OCI-LY7 (cell line): ENCODE measurements around the gene GABRD. TPM values are rescaled to one million over a fixed set of nuclear protein-coding genes. Genes with fewer than 3 reads are reported as not detected.

Source experiments
- BruUV-seq: library from RNA; stranded (reverse); fragments of 400-500 nt; replicated peaks from 2 replicates; lab custom pipeline; 2021; lab: Mats Ljungman, UMichigan
- CTCF ChIA-PET: fragments of 300-600 bp; sonication (Branson Sonifier 250); formaldehyde crosslinking; loops from one replicate; lab custom pipeline; 2022; ENCODE audit warnings: antibody characterized with exemption; ENCODE audit not compliant: unreplicated experiment; lab: Charles Lee
- POLR2A ChIA-PET: fragments of 300-600 bp; sonication (Branson Sonifier 250); formaldehyde crosslinking; loops from one replicate; lab custom pipeline; 2022; ENCODE audit warnings: antibody characterized with exemption; lab: Charles Lee
- DNase-seq: peaks from one replicate; pipeline ENCODE4 v3.0.0-alpha.2; 2015; ENCODE audit warnings: low spot score
- H2AFZ ChIP-seq: fragments of 200-600 bp; sonication (generic), shearing (Covaris generic); 2 replicates; pipeline ENCODE4 v1.6.1; 2014; ENCODE audit warnings: mild to moderate bottlenecking, antibody characterized with exemption, low read length, moderate library complexity
- H3K27ac ChIP-seq: fragments of 200-600 bp; sonication (generic); 2 replicates; pipeline ENCODE4 v1.5.1; 2014; ENCODE audit warnings: mixed run types, low read depth, mild to moderate bottlenecking, moderate library complexity, low read length, inconsistent platforms; ENCODE audit not compliant: poor library complexity, severe bottlenecking
- H3K36me3 ChIP-seq: fragments of 200-600 bp; sonication (generic); 2 replicates; pipeline ENCODE4 v1.6.1; 2014; ENCODE audit warnings: mild to moderate bottlenecking, antibody characterized with exemption, low read length, moderate library complexity, mixed read lengths; ENCODE audit not compliant: insufficient read depth
- H3K4me1 ChIP-seq: fragments of 200-600 bp; sonication (generic); 2 replicates; pipeline ENCODE4 v1.5.1; 2014; ENCODE audit warnings: mild to moderate bottlenecking, low read length; ENCODE audit not compliant: insufficient read depth, poor library complexity, severe bottlenecking
- H3K4me2 ChIP-seq: fragments of 200-600 bp; sonication (generic); 2 replicates; pipeline ENCODE4 v1.6.1; 2014; ENCODE audit warnings: mild to moderate bottlenecking, low read length
- H3K4me3 ChIP-seq: fragments of 200-600 bp; sonication (generic); 2 replicates; pipeline ENCODE4 v1.5.1; 2014; ENCODE audit warnings: mild to moderate bottlenecking, low read depth, low read length; ENCODE audit not compliant: poor library complexity, severe bottlenecking
- H3K79me2 ChIP-seq: fragments of 200-600 bp; sonication (generic); 2 replicates; pipeline ENCODE4 v1.6.1; 2016; ENCODE audit warnings: low read depth, mild to moderate bottlenecking, low read length, moderate library complexity, mixed read lengths; ENCODE audit not compliant: insufficient read depth
- H3K9me2 ChIP-seq: fragments of 200-600 bp; sonication (generic); 2 replicates; pipeline ENCODE4 v1.6.1; 2016; ENCODE audit warnings: mild to moderate bottlenecking, low read length, mixed read lengths; ENCODE audit not compliant: insufficient read depth
- H3K9me3 ChIP-seq: fragments of 200-600 bp; sonication (generic); 2 replicates; pipeline ENCODE4 v1.6.1; 2014; ENCODE audit warnings: mild to moderate bottlenecking, mixed run types, low read length, mixed read lengths
- H4K20me1 ChIP-seq: fragments of 200-600 bp; sonication (generic); 2 replicates; pipeline ENCODE4 v1.6.1; 2014; ENCODE audit warnings: mild to moderate bottlenecking, antibody characterized with exemption, low read length, moderate library complexity, mixed read lengths; ENCODE audit not compliant: insufficient read depth
- EZH2phosphoT487 ChIP-seq: fragments of 200-600 bp; sonication (generic); IDR thresholded peaks from 2 replicates; pipeline ENCODE4 v1.6.1; 2018; ENCODE audit warnings: low read depth, borderline replicate concordance, mild to moderate bottlenecking, mixed run types, antibody characterized with exemption, low read length, moderate library complexity, mixed read lengths
- intact Hi-C: fragments of 100-400 bp; cut with micrococcal nuclease; formaldehyde crosslinking; loops from one replicate; pipeline ENCODE4 v1.10.0; 2022; ENCODE audit not compliant: unreplicated experiment
- total RNA-seq, 2 experiments: library from RNA; depleted of rRNA in 1 of 2; stranded (reverse); fragments of >200 nt in 1 of 2; shearing (Covaris generic) in 1 of 2; gene quantifications; 2 replicates each; pipeline ENCODE4 v1.2.3, GENCODE V29; 2014 to 2022
- TF ChIP-seq, protein P1 (sequence below): fragments of 200-600 bp; sonication (generic); conservative IDR thresholded peaks from 2 replicates; pipeline ENCODE4 v1.5.1; 2014; ENCODE audit warnings: mild to moderate bottlenecking, antibody characterized with exemption, low read length, moderate library complexity, mixed read lengths

The GABRD gene
- total RNA-seq, 2 experiments from 2014 or later = not detected

DNA sequence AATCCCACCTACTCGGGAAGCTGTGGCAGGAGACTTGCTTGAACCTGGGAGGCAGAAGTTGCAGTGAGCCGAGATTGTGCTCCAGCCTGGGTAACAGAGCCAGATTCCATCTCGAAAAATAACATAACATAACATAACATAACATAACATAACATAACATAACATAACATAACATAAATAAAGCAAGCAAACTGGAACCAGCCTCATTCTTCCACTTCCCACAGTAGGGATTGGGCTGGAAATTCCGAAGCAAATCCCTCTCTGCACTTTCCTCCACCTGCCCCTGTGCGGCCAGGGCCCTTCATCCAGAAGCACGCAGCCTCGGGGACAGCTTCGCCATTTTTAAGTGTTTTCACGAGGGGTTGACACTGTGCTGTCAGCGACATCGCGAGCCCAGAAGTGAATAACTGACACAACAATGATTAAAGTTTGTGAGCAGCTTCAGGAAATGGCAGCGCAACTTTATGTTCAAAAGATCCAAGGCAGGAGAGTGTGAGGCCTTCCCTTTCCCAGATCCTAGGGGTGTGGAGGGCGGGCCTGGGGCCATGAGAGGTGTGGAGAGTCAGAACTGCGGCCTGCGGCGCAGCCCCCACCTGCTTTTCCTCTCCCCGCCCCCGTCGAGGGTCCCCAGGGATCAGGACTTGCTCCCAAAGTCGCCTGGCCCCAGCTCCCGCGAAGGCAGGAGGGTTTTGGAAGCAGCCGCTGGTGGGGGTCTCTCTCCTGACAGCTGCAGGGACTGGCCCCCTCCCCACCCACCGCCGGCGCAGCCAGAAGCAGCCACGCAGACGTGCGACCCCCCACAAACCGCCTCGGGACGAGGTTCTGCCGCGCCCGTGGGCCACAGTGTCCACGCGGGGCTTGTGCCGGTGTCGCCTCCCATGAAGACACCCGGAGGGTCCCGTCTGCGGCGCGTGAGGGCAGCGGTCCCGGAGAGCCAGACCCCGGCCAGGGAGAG is 651 bp upstream of the GABRD start:
- Histone ChIP-seq H4K20me1 (no peaks in the 10 kb centered on the region), H3K4me3 (no peak overlapping the region), H3K4me1 (no peaks in the 10 kb centered on the region), H2AFZ (no peak overlapping the region), H3K4me2 (no peak overlapping the region), H3K79me2 (no peaks in the 10 kb centered on the region), H3K27ac (no peak overlapping the region), H3K9me3 (no peaks in the 10 kb centered on the region), H3K36me3 (no peaks in the 10 kb centered on the region), H3K9me2 (no peaks in the 10 kb centered on the region)
- no TSS peak for BruUV-seq
- TF ChIP-seq, protein P1, sequence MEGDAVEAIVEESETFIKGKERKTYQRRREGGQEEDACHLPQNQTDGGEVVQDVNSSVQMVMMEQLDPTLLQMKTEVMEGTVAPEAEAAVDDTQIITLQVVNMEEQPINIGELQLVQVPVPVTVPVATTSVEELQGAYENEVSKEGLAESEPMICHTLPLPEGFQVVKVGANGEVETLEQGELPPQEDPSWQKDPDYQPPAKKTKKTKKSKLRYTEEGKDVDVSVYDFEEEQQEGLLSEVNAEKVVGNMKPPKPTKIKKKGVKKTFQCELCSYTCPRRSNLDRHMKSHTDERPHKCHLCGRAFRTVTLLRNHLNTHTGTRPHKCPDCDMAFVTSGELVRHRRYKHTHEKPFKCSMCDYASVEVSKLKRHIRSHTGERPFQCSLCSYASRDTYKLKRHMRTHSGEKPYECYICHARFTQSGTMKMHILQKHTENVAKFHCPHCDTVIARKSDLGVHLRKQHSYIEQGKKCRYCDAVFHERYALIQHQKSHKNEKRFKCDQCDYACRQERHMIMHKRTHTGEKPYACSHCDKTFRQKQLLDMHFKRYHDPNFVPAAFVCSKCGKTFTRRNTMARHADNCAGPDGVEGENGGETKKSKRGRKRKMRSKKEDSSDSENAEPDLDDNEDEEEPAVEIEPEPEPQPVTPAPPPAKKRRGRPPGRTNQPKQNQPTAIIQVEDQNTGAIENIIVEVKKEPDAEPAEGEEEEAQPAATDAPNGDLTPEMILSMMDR = no peak
- TF ChIP-seq EZH2phosphoT487 = no peak
- CTCF ChIA-PET = no interaction called here
- POLR2A ChIA-PET = no interaction called here
- no peak for DNase-seq
- intact Hi-C loops = no loop called here

DNA sequence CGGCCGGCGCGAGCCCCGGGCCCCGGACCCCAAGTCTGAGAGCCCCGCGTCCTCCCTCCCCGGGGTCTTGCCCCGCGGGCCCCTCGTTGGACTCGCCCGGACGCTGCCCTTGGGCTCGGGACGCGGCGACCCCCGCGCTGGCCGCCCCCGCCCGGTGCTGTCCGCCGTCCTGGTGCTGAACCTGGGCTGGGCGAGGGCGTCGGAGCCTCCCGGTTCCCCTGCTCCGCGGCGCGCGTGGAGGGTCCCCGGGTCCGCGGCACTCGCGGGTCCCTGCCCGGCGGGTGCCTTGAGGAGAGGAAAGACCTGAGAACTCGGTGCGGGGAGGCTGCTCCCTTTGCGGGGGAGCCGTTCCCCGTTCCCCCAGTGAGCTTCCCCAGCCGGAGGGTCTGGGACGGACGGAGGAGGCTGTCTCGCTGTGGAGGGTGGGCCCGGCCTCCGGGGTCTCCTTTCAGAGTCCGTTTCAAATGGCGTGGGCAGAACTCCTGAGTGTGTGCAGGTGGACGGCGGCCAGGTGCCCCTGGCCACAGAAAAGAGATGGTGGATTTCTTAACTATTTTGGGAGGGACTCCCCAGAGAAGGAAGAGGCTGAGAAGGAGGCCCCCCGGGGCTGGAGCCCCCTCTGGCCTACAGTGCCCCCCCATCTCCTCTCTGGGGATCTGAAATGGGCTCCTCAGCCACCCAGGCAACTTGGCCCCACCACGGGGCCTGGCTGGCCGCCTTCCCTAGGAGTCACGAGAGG is 595 bp downstream of the GABRD start:
- no peak for TF ChIP-seq EZH2phosphoT487
- TF ChIP-seq, protein P1 = no peak
- no peaks in the 10 kb centered on the region for H3K79me2 ChIP-seq
- no peak overlapping the region for H3K4me2 ChIP-seq
- no peak overlapping the region for H2AFZ ChIP-seq
- intact Hi-C loops = no loop called here
- H3K27ac ChIP-seq = no peak overlapping the region
- no peaks in the 10 kb centered on the region for H3K36me3 ChIP-seq
- no peaks in the 10 kb centered on the region for H3K4me1 ChIP-seq
- no peaks in the 10 kb centered on the region for H4K20me1 ChIP-seq
- no peaks in the 10 kb centered on the region for H3K9me3 ChIP-seq
- DNase-seq = no peak
- no peak overlapping the region for H3K4me3 ChIP-seq
- H3K9me2 ChIP-seq = no peaks in the 10 kb centered on the region
- ChIA-PET CTCF (no interaction called here), POLR2A (no interaction called here)
- no TSS peak for BruUV-seq
